GM12875 (cell line): Measurements from ENCODE around the gene P4HB.

ENCODE experiments used
- H3K4me3 ChIP-seq: one replicate; pipeline ENCODE4 v1.5.1; 2011; ENCODE audit warnings: low read depth, low read length, control low read depth
- CTCF ChIP-seq: IDR thresholded peaks from 2 replicates; pipeline ENCODE4 v1.5.1; 2011; ENCODE audit warnings: low read depth, mild to moderate bottlenecking, control low read depth, inconsistent platforms, low read length, moderate library complexity, borderline replicate concordance; ENCODE audit not compliant: insufficient read depth

P4HB gene

GRCh38 chr17:81859906-81860755, at the start of gene P4HB:
TSS of gene P4HB (minus strand) at chr17:81860535. CDS start at chr17:81860471, 64 bp downstream.
- peak within 1 kb of the TSS; percentile 81 for H3K4me3 ChIP-seq
- no peak for TF ChIP-seq CTCF

GRCh38 chr17:81909231-81909630, 48.9 kb upstream of the P4HB start:
- H3K4me3 ChIP-seq = no peak overlapping the region
- no peak for TF ChIP-seq CTCF

GRCh38 chr17:81908793-81909192, 48.5 kb upstream of the P4HB start:
- no peak for TF ChIP-seq CTCF

GRCh38 chr17:81907219-81908145, 47.1 kb upstream of the P4HB start:
- no peak; the same call in 1 of the 2 replicates for TF ChIP-seq CTCF
- H3K4me3 ChIP-seq = no peak overlapping the region

More at GRCh38 chr17:81908793-81909192, 48.5 kb upstream of the P4HB start:
- no peak overlapping the region for H3K4me3 ChIP-seq

- H3K4me3 ChIP-seq = no peak overlapping the region
- 0 out of 2 replicates have a peak, but pooled peaks have one; percentile 10 for TF ChIP-seq CTCF
Measured at GRCh38 chr17:81906476-81907218, 46.3 kb upstream of the P4HB start.

- H3K4me3 ChIP-seq = no peak overlapping the region
- TF ChIP-seq CTCF = no peak
Measured at GRCh38 chr17:81905993-81906392, 45.7 kb upstream of the P4HB start.
